Breast epithelium (tissue), 3 donors: Measurements from ENCODE around the gene NHLRC4.

Experiments used
- POLR2A ChIP-seq: fragments of 450-650 bp; IDR thresholded peaks from one replicate; pipeline ENCODE4 v1.6.1; 2016; ENCODE audit warnings: antibody characterized with exemption, mild to moderate bottlenecking, moderate library complexity
- POLR2AphosphoS5 ChIP-seq, 3 donors: sonication (generic); formaldehyde crosslinking; IDR thresholded peaks; one replicate each; pipeline ENCODE4 v1.6.1; 2017; ENCODE audit warnings: antibody characterized with exemption in 3 of 3
- TF ChIP-seq, protein P1 (sequence below), 3 donors: fragments of 450-650 bp; IDR thresholded peaks; one replicate each; pipeline ENCODE4 v1.5.1; 2016 to 2017; ENCODE audit warnings: antibody characterized with exemption in 3 of 3, mild to moderate bottlenecking in 3 of 3, moderate library complexity in 3 of 3

DNA sequence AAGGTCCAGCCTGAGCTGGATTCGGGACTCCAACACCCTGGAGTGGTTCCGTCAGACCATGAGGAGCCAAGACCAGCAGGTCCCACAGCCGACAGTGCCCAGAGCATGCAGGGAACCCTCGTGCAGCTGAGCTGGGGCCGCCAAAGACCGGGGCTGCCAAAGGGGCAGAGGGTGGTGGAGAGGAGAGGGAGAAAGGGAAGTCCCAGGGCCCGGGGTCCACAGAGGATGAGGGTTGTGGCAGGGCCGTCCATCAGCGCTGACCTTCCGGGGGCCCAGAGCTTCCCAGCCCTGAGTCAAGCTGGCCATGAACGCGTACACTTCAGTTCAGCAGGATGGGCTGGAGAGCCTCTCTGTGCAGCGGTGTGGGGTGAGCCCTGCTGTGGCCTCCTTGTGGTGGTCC lies 46.0 kb upstream of the NHLRC4 start:
- TF ChIP-seq, protein P1, sequence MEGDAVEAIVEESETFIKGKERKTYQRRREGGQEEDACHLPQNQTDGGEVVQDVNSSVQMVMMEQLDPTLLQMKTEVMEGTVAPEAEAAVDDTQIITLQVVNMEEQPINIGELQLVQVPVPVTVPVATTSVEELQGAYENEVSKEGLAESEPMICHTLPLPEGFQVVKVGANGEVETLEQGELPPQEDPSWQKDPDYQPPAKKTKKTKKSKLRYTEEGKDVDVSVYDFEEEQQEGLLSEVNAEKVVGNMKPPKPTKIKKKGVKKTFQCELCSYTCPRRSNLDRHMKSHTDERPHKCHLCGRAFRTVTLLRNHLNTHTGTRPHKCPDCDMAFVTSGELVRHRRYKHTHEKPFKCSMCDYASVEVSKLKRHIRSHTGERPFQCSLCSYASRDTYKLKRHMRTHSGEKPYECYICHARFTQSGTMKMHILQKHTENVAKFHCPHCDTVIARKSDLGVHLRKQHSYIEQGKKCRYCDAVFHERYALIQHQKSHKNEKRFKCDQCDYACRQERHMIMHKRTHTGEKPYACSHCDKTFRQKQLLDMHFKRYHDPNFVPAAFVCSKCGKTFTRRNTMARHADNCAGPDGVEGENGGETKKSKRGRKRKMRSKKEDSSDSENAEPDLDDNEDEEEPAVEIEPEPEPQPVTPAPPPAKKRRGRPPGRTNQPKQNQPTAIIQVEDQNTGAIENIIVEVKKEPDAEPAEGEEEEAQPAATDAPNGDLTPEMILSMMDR (IDR thresholded peaks at IDR 0.05), result no peak
- no peak for TF ChIP-seq POLR2A
- no peak for TF ChIP-seq POLR2AphosphoS5 (IDR thresholded peaks at IDR 0.05)
